B cell (primary cell): ENCODE data around the gene INPP5B.

Experiments
- EZH2 ChIP-seq: IDR thresholded peaks from 2 replicates; pipeline ENCODE4 v1.6.1; 2012; ENCODE audit warnings: borderline replicate concordance, low read depth, mild to moderate bottlenecking, moderate library complexity, low read length; ENCODE audit not compliant: insufficient read depth, poor library complexity, severe bottlenecking
- TF ChIP-seq, protein P1 (sequence below): fragments of 200-600 bp; IDR thresholded peaks from one replicate; pipeline ENCODE4 v1.8.0; 2022; ENCODE audit warnings: antibody characterized with exemption, mild to moderate bottlenecking

- TF ChIP-seq, protein P1, sequence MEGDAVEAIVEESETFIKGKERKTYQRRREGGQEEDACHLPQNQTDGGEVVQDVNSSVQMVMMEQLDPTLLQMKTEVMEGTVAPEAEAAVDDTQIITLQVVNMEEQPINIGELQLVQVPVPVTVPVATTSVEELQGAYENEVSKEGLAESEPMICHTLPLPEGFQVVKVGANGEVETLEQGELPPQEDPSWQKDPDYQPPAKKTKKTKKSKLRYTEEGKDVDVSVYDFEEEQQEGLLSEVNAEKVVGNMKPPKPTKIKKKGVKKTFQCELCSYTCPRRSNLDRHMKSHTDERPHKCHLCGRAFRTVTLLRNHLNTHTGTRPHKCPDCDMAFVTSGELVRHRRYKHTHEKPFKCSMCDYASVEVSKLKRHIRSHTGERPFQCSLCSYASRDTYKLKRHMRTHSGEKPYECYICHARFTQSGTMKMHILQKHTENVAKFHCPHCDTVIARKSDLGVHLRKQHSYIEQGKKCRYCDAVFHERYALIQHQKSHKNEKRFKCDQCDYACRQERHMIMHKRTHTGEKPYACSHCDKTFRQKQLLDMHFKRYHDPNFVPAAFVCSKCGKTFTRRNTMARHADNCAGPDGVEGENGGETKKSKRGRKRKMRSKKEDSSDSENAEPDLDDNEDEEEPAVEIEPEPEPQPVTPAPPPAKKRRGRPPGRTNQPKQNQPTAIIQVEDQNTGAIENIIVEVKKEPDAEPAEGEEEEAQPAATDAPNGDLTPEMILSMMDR = no peak
- no peak for TF ChIP-seq EZH2
Observed at GRCh38 chr1:37951783-37952624, 5.2 kb upstream of the INPP5B start.
